Measurements from ENCODE around the gene U2AF2. TPM values are rescaled to one million over a fixed set of nuclear protein-coding genes. Genes with fewer than 3 reads are reported as not detected.
A peak's percentile ranks its signal among the peaks of the same experiment; 100 is the strongest.

Gene U2AF2
- total and polyA plus RNA-seq, 9 of the 15 experiments (the other 6 are each of a cell fraction or from before 2014, with no cell fraction given), result 3.0 to 331 (median 157) TPM

DNA sequence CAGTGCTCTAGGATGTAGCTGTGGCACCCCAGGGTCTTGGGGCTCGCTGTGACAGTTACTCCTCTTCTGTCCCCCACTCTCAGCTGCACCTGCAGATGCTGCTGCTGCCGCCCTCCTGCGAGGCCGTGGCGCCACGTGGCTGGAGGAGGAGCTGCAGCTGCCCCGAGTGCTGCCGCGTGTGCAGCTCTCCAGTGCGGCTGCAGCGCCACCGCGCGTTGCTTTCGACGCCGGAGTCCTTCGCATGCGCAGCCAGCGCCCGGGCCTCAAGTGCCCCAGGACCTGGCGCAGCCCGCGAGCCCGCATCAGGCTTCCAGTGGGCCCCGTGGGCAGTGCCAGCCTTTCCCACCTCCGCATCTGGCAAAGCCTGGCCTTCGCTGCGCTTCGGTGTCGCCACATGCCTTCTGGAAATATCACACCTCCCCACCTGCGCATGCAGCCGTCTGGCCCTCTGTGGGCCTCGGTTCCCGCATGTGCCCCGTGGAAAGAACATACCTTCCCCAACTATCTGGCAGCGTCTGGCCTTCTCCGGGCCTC is 14.7 kb upstream of the U2AF2 start (continued):
- TF ChIP-seq, protein P1, sequence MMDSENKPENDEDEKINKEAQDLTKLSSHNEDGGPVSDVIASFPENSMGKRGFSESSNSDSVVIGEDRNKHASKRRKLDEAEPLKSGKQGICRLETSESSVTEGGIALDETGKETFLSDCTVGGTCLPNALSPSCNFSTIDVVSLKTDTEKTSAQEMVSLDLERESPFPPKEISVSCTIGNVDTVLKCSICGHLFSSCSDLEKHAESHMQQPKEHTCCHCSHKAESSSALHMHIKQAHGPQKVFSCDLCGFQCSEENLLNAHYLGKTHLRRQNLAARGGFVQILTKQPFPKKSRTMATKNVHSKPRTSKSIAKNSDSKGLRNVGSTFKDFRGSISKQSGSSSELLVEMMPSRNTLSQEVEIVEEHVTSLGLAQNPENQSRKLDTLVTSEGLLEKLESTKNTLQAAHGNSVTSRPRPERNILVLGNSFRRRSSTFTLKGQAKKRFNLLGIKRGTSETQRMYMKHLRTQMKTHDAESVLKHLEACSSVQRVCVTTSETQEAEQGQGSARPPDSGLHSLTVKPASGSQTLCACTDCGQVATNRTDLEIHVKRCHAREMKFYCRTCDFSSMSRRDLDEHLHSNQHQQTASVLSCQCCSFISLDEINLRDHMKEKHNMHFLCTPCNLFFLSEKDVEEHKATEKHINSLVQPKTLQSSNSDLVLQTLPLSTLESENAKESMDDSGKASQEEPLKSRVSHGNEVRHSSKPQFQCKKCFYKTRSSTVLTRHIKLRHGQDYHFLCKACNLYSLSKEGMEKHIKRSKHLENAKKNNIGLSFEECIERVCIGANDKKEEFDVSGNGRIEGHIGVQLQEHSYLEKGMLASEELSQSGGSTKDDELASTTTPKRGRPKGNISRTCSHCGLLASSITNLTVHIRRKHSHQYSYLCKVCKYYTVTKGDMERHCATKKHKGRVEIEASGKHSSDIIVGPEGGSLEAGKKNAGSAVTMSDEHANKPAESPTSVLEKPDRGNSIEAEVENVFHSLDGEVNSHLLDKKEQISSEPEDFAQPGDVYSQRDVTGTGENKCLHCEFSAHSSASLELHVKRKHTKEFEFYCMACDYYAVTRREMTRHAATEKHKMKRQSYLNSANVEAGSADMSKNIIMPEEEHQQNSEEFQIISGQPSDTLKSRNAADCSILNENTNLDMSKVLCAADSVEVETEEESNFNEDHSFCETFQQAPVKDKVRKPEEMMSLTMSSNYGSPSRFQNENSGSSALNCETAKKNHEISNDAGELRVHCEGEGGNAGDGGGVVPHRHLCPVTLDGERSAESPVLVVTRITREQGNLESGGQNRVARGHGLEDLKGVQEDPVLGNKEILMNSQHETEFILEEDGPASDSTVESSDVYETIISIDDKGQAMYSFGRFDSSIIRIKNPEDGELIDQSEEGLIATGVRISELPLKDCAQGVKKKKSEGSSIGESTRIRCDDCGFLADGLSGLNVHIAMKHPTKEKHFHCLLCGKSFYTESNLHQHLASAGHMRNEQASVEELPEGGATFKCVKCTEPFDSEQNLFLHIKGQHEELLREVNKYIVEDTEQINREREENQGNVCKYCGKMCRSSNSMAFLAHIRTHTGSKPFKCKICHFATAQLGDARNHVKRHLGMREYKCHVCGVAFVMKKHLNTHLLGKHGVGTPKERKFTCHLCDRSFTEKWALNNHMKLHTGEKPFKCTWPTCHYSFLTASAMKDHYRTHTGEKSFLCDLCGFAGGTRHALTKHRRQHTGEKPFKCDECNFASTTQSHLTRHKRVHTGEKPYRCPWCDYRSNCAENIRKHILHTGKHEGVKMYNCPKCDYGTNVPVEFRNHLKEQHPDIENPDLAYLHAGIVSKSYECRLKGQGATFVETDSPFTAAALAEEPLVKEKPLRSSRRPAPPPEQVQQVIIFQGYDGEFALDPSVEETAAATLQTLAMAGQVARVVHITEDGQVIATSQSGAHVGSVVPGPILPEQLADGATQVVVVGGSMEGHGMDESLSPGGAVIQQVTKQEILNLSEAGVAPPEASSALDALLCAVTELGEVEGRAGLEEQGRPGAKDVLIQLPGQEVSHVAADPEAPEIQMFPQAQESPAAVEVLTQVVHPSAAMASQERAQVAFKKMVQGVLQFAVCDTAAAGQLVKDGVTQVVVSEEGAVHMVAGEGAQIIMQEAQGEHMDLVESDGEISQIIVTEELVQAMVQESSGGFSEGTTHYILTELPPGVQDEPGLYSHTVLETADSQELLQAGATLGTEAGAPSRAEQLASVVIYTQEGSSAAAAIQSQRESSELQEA (IDR thresholded peaks at IDR 0.05; ENCODE audit: low read depth), result no peak
- TF ChIP-seq MEIS2 (IDR thresholded peaks at IDR 0.05; ENCODE audit: partially characterized antibody) (no peak), ZNF124 (CRISPR knock-in tag; IDR thresholded peaks at IDR 0.05) (peak; percentile 95; the same call in 1 of the 2 replicates), HEY1 (CRISPR knock-in tag; IDR thresholded peaks at IDR 0.05; ENCODE audit: borderline replicate concordance) (no peak), ZNF717 (CRISPR knock-in tag; IDR thresholded peaks at IDR 0.05) (no peak), ZNF311 (CRISPR knock-in tag; IDR thresholded peaks at IDR 0.05) (peak; percentile 79; the same call in 1 of the 2 replicates), ZNF146 (CRISPR knock-in tag; IDR thresholded peaks at IDR 0.05; ENCODE audit: unreplicated experiment) (no peak), KLF13 (tag; IDR thresholded peaks at IDR 0.05; ENCODE audit: borderline replicate concordance, low read depth) (no peak), YBX1 (IDR thresholded peaks at IDR 0.05) (no peak), L3MBTL2 (IDR thresholded peaks at IDR 0.05) (peak; percentile 100), CHD1 (IDR thresholded peaks at IDR 0.05; ENCODE audit: low read length) (no peak)
- TF ChIP-seq, protein P2, sequence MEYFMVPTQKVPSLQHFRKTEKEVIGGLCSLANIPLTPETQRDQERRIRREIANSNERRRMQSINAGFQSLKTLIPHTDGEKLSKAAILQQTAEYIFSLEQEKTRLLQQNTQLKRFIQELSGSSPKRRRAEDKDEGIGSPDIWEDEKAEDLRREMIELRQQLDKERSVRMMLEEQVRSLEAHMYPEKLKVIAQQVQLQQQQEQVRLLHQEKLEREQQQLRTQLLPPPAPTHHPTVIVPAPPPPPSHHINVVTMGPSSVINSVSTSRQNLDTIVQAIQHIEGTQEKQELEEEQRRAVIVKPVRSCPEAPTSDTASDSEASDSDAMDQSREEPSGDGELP (CRISPR knock-in tag; IDR thresholded peaks at IDR 0.05; ENCODE audit: borderline replicate concordance), result peak; percentile 94
- TF ChIP-seq, protein P3, sequence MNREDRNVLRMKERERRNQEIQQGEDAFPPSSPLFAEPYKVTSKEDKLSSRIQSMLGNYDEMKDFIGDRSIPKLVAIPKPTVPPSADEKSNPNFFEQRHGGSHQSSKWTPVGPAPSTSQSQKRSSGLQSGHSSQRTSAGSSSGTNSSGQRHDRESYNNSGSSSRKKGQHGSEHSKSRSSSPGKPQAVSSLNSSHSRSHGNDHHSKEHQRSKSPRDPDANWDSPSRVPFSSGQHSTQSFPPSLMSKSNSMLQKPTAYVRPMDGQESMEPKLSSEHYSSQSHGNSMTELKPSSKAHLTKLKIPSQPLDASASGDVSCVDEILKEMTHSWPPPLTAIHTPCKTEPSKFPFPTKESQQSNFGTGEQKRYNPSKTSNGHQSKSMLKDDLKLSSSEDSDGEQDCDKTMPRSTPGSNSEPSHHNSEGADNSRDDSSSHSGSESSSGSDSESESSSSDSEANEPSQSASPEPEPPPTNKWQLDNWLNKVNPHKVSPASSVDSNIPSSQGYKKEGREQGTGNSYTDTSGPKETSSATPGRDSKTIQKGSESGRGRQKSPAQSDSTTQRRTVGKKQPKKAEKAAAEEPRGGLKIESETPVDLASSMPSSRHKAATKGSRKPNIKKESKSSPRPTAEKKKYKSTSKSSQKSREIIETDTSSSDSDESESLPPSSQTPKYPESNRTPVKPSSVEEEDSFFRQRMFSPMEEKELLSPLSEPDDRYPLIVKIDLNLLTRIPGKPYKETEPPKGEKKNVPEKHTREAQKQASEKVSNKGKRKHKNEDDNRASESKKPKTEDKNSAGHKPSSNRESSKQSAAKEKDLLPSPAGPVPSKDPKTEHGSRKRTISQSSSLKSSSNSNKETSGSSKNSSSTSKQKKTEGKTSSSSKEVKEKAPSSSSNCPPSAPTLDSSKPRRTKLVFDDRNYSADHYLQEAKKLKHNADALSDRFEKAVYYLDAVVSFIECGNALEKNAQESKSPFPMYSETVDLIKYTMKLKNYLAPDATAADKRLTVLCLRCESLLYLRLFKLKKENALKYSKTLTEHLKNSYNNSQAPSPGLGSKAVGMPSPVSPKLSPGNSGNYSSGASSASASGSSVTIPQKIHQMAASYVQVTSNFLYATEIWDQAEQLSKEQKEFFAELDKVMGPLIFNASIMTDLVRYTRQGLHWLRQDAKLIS (CRISPR knock-in tag; IDR thresholded peaks at IDR 0.05), result peak; percentile 98; the same call in 1 of the 2 replicates
- TF ChIP-seq, protein P4, sequence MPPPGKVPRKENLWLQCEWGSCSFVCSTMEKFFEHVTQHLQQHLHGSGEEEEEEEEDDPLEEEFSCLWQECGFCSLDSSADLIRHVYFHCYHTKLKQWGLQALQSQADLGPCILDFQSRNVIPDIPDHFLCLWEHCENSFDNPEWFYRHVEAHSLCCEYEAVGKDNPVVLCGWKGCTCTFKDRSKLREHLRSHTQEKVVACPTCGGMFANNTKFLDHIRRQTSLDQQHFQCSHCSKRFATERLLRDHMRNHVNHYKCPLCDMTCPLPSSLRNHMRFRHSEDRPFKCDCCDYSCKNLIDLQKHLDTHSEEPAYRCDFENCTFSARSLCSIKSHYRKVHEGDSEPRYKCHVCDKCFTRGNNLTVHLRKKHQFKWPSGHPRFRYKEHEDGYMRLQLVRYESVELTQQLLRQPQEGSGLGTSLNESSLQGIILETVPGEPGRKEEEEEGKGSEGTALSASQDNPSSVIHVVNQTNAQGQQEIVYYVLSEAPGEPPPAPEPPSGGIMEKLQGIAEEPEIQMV (tag; conservative IDR thresholded peaks at IDR 0.05; ENCODE audit: low read depth), result no peak

All from K562 (cell line).